Mucosa of stomach (tissue), 1 donor: ENCODE results near the gene DEFB119.
"Not testable (repeated sequence)": the region's sequence is repeated elsewhere in the genome, so short reads cannot be mapped to it uniquely, and the experiment has no call there.

Experiments used
- H3K27me3 ChIP-seq: one replicate; pipeline ENCODE4 v1.7.0; 2013; ENCODE audit warnings: mild to moderate bottlenecking, low read length; ENCODE audit not compliant: control insufficient read depth, insufficient read depth
- H3K36me3 ChIP-seq: one replicate; pipeline ENCODE4 v1.7.0; 2013; ENCODE audit warnings: low read length; ENCODE audit not compliant: control insufficient read depth, insufficient read depth
- H3K4me1 ChIP-seq: one replicate; pipeline ENCODE4 v1.7.0; 2013; ENCODE audit warnings: mild to moderate bottlenecking, low read length; ENCODE audit not compliant: control insufficient read depth, insufficient read depth
- H3K4me3 ChIP-seq: one replicate; pipeline ENCODE4 v1.7.0; 2013; ENCODE audit warnings: low read length
- H3K9ac ChIP-seq: one replicate; pipeline ENCODE4 v1.7.0; 2013; ENCODE audit warnings: mild to moderate bottlenecking, low read length, moderate library complexity
- H3K9me3 ChIP-seq: one replicate; pipeline ENCODE4 v1.7.0; 2013; ENCODE audit warnings: mild to moderate bottlenecking, low read length, moderate library complexity; ENCODE audit not compliant: control insufficient read depth
- donor health status: Pancreatic carcinoma.

DEFB119 gene

DNA sequence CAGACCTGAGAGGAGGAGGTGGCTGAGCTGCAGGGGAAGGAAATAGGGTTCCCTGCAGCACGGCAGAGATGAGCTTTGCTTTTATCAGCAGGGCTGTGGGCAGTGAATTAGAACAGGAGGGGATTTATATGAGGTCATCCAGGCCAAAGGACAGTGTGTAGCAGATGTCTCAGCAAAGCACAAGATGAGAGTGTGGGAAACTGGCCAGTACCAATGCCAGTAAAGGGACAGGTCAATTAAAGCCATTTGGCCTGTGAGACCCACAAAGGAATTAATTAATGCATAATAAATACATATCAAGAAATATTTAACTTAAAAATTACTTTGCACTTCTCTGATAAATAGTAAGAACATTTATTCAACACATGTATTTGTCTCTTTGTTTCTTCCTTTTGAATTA, at the start of gene DEFB119:
TSS of gene DEFB119 (minus strand) at position 101 of the 400 bp plus-strand sequence. CDS start 107 bp downstream, outside the sequence.
- no peak within 1 kb of the TSS for H3K9ac ChIP-seq
- peaks cover 4% of the 10 kb centered on the region for H3K27me3 ChIP-seq
- H3K4me3 ChIP-seq = no peak within 1 kb of the TSS
- H3K36me3 ChIP-seq = no peaks in the 10 kb centered on the region
- no peaks in the 10 kb centered on the region for H3K9me3 ChIP-seq
- no peaks in the 10 kb centered on the region for H3K4me1 ChIP-seq

GRCh38 chr20:31430568-31431115, 40.3 kb upstream of the DEFB119 start:
- Histone ChIP-seq H3K4me3 (no peak overlapping the region), H3K9me3 (no peaks in the 10 kb centered on the region), H3K36me3 (no peaks in the 10 kb centered on the region), H3K4me1 (no peaks in the 10 kb centered on the region), H3K9ac (no peak overlapping the region), H3K27me3 (no peaks in the 10 kb centered on the region)

DNA sequence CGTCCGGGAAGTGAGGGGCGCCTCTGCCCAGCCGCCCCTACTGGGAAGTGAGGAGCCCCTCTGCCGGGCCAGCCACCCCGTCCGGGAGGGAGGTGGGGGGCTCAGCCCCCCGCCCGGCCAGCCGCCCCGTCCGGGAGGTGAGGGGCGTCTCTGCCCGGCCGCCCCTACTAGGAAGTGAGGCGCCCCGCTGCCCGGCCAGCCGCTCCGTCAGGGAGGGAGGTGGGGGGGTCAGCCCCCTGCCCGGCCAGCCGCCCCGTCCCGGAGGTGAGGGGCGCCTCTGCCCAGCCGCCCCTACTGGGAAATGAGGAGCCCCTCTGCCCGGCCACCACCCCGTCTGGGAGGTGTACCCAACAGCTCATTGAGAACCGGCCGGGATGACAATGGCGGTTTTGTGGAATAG, 37.2 kb upstream of the DEFB119 start:
- H3K36me3 ChIP-seq, H3K4me3 ChIP-seq, H3K9ac ChIP-seq, H3K4me1 ChIP-seq, H3K9me3 ChIP-seq, H3K27me3 ChIP-seq: not testable (repeated sequence)

DNA sequence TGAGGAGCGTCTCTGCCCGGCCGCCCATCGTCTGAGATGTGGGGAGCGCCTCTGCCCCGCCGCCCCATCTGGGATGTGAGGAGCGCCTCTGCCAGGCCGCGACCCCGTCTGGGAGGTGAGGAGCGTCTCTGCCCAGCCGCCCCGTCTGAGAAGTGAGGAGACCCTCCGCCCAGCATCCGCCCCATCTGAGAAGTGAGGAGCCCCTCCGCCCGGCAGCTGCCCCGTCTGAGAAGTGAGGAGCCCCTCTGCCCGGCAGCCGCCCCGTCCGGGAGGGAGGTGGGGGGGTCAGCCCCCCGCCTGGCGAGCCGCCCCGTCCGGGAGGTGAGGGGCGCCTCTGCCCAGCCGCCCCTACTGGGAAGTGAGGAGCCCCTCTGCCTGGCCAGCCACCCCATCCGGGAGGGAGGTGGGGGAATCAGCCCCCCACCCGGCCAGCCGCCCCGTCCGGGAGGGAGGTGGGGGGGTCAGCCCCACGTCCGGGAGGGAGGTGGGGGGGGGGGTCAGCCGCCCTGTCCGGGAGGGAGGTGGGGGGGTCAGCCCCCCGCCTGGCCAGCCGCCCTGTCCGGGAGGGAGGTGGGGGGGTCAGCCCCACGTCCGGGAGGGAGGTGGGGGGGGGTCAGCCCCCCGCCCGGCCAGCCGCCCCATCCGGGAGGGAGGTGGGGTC, 36.6 kb upstream of the DEFB119 start:
- not testable (repeated sequence) for H3K4me3 ChIP-seq, H3K4me1 ChIP-seq, H3K27me3 ChIP-seq, H3K36me3 ChIP-seq, H3K9me3 ChIP-seq, H3K9ac ChIP-seq

DNA sequence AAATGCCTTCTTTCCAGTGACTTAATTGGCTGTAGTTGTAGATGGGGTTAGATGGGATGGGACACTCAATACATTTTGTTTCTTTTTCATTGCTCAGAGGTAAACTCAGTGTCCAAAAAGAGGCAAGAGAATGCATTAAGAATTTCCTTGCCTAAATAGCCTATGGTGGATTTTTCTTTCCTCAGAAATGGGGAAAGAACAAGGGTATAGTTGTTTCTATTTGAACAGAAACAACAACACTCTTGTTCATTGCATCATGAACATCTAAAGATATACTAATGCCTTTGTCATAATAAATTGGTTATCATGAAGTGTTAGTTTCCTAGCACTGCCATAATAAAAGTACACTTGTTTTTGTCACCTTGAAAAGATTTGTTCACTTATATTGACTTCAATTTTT, 35.4 kb upstream of the DEFB119 start:
- no peaks in the 10 kb centered on the region for H3K27me3 ChIP-seq

DNA sequence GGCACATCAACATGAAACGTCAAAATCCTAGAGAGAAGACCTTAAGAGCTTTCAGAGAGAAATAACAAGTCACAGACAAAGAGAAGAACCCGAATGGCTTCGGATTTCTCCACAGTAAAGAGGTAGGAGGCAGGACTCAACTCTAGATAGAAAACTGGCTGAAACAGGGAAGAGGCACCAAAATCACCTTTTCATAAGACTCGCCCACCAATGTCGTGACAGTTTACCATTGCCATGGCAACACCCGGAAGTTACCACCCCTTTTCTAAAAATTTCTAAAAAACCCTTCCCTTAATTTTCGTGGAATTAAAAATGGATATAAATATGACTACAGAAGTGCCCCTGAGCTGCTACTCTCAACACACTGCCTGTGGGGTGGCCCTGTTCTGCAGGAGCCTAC, 27.9 kb upstream of the DEFB119 start:
- Histone ChIP-seq H3K4me3 (no peak overlapping the region), H3K4me1 (no peaks in the 10 kb centered on the region), H3K9ac (no peak overlapping the region), H3K9me3 (no peaks in the 10 kb centered on the region), H3K36me3 (no peaks in the 10 kb centered on the region), H3K27me3 (no peaks in the 10 kb centered on the region)

More for the DNA sequence above, 35.4 kb upstream of the DEFB119 start:
- no peak overlapping the region for H3K9ac ChIP-seq
- H3K4me1 ChIP-seq = no peaks in the 10 kb centered on the region
- no peak overlapping the region for H3K4me3 ChIP-seq
- H3K9me3 ChIP-seq = no peaks in the 10 kb centered on the region
- H3K36me3 ChIP-seq = no peaks in the 10 kb centered on the region

DNA sequence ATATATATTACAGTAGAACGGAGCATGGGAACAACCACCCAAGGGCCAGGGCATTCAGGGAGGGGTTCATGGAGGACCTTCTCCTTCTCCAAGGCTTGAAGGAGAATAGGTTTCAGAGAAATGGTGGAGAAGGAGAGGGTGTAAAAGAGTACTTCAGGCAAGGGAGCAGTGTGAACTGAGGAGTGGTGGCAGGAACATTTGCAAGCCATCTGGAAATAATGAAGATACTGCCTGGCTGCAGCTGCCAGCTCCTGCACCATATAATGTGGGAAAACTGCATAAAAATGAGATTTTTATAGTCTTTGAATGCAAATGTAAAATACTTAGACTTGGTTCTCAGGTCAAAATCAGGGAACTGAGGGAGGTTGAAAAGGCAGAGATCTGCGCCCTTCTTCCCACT, 25.3 kb upstream of the DEFB119 start:
- Histone ChIP-seq H3K27me3 (no peaks in the 10 kb centered on the region), H3K4me3 (no peak overlapping the region), H3K4me1 (no peaks in the 10 kb centered on the region), H3K9ac (no peak overlapping the region), H3K9me3 (no peaks in the 10 kb centered on the region), H3K36me3 (no peaks in the 10 kb centered on the region)

GRCh38 chr20:31414381-31414780, 24.0 kb upstream of the DEFB119 start:
- Histone ChIP-seq H3K9me3 (no peaks in the 10 kb centered on the region), H3K4me3 (no peak overlapping the region), H3K4me1 (no peaks in the 10 kb centered on the region), H3K36me3 (no peaks in the 10 kb centered on the region), H3K9ac (no peak overlapping the region), H3K27me3 (no peaks in the 10 kb centered on the region)

DNA sequence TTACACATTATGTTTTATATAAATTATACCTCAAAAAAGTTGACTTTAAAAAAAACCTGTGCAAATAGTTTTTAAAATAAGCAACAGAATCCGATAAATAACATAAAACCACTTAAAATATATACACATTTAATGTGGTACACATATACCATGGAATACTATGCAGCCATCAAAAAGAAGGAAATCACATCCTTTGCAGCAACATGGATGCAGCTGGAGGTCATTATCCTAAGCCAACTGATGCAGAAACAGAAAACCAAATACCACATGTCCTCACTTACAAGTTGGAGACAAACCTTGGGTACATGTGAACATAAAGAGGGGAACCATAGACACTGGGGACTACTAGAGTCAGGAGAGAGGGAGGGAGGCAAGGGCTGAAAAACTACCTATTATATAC, 19.6 kb upstream of the DEFB119 start:
- Histone ChIP-seq H3K9me3 (no peaks in the 10 kb centered on the region), H3K4me3 (no peak overlapping the region), H3K9ac (no peak overlapping the region)

DNA sequence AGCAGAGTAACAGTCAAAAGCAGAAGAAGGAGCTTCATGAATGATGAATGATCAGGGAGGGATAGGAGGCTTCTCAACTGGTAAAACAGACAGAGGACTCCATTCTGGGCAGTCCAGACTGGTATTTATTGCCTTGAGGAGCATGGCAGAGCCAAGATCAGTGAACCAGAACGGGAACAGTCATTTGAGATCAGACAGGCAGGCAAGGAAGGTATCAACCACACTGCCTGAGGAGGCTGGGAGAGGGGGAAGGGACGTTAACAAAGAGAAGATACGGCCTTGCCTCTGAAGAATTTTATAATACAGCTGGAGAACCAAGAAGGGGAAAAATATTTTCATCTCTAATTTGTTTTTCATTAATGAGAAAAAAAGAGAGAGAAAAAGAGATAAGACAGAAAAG, 15.7 kb upstream of the DEFB119 start, which contains the start of gene DEFB121:
TSS of gene DEFB121 (minus strand) at position 101 of the 400 bp plus-strand sequence. CDS start at position 38, 63 bp downstream.
- no peaks in the 10 kb centered on the region for H3K4me1 ChIP-seq
- H3K4me3 ChIP-seq = no peak within 1 kb of the TSS
- H3K27me3 ChIP-seq = no peaks in the 10 kb centered on the region
- no peaks in the 10 kb centered on the region for H3K36me3 ChIP-seq
- no peaks in the 10 kb centered on the region for H3K9me3 ChIP-seq
- H3K9ac ChIP-seq = no peak within 1 kb of the TSS

More for the DNA sequence above, 19.6 kb upstream of the DEFB119 start:
- Histone ChIP-seq H3K27me3 (no peaks in the 10 kb centered on the region), H3K36me3 (no peaks in the 10 kb centered on the region), H3K4me1 (no peaks in the 10 kb centered on the region)

GRCh38 chr20:31403886-31404285, 13.5 kb upstream of the DEFB119 start:
- H3K4me3 ChIP-seq = no peak overlapping the region
- H3K36me3 ChIP-seq = no peaks in the 10 kb centered on the region
- no peaks in the 10 kb centered on the region for H3K27me3 ChIP-seq
- no peaks in the 10 kb centered on the region for H3K4me1 ChIP-seq
- no peaks in the 10 kb centered on the region for H3K9me3 ChIP-seq
- H3K9ac ChIP-seq = no peak overlapping the region

GRCh38 chr20:31394900-31395299, 4.5 kb upstream of the DEFB119 start:
- H3K27me3 ChIP-seq = peaks cover 4% of the 10 kb centered on the region
- H3K36me3 ChIP-seq = no peaks in the 10 kb centered on the region
- H3K9ac ChIP-seq = no peak overlapping the region
- no peak overlapping the region for H3K4me3 ChIP-seq
- H3K9me3 ChIP-seq = no peaks in the 10 kb centered on the region
- H3K4me1 ChIP-seq = no peaks in the 10 kb centered on the region
